ENCODE results near the gene CDC42BPG. TPM values are rescaled to one million over a fixed set of nuclear protein-coding genes. Genes with fewer than 3 reads are reported as not detected.

Gene CDC42BPG
- total and polyA plus RNA-seq, 9 of the 15 experiments (the other 6 are each of a cell fraction or from before 2014, with no cell fraction given), result 0.04 to 8.8 (median 2.1) TPM

- TF ChIP-seq ZNF584 (CRISPR knock-in tag; IDR thresholded peaks at IDR 0.05; ENCODE audit: low read depth) (no peak), HLTF (IDR thresholded peaks at IDR 0.05) (no peak), MCM5 (IDR thresholded peaks at IDR 0.05; ENCODE audit: low read depth) (no peak), SMC3 (conservative IDR thresholded peaks at IDR 0.05; ENCODE audit: insufficient read depth, low read depth, low read length) (no peak), ASH1L (IDR thresholded peaks at IDR 0.05; ENCODE audit: borderline replicate concordance, low read depth, partially characterized antibody) (no peak), DACH1 (IDR thresholded peaks at IDR 0.05; ENCODE audit: partially characterized antibody) (peak; percentile 7), SOX6 (IDR thresholded peaks at IDR 0.05) (0 out of 2 replicates have a peak, but pooled peaks have one; percentile 9), SREBF2 (CRISPR knock-in tag; IDR thresholded peaks at IDR 0.05) (no peak), E2F3 (CRISPR knock-in tag; IDR thresholded peaks at IDR 0.05) (0 out of 2 replicates have a peak, but pooled peaks have one; percentile 61), NCOA4 (IDR thresholded peaks at IDR 0.05; ENCODE audit: partially characterized antibody) (no peak), ZNF696 (CRISPR knock-in tag; conservative IDR thresholded peaks at IDR 0.05) (no peak), NR2C2 (CRISPR knock-in tag; IDR thresholded peaks at IDR 0.05) (0 out of 2 replicates have a peak, but pooled peaks have one; percentile 4), NR2C2 (tag; IDR thresholded peaks at IDR 0.05) (no peak), SRSF9 (IDR thresholded peaks at IDR 0.05; ENCODE audit: borderline replicate concordance, low read depth, low read length) (no peak), SAP30 (IDR thresholded peaks at IDR 0.05; ENCODE audit: borderline replicate concordance, insufficient read depth, low read depth, low read length, poor library complexity, severe bottlenecking) (no peak), EP300 (IDR thresholded peaks at IDR 0.05; ENCODE audit: low read length) (no peak), SMARCE1 (IDR thresholded peaks at IDR 0.05) (peak; percentile 34; the same call in 1 of the 2 replicates), ZNF124 (CRISPR knock-in tag; IDR thresholded peaks at IDR 0.05) (no peak)
Observed at GRCh38 chr11:64878223-64878493, 33.7 kb upstream of the CDC42BPG start (continued).

Data from K562 (cell line).